ENCODE data around the gene NFATC1.

- TF ChIP-seq, protein P1, sequence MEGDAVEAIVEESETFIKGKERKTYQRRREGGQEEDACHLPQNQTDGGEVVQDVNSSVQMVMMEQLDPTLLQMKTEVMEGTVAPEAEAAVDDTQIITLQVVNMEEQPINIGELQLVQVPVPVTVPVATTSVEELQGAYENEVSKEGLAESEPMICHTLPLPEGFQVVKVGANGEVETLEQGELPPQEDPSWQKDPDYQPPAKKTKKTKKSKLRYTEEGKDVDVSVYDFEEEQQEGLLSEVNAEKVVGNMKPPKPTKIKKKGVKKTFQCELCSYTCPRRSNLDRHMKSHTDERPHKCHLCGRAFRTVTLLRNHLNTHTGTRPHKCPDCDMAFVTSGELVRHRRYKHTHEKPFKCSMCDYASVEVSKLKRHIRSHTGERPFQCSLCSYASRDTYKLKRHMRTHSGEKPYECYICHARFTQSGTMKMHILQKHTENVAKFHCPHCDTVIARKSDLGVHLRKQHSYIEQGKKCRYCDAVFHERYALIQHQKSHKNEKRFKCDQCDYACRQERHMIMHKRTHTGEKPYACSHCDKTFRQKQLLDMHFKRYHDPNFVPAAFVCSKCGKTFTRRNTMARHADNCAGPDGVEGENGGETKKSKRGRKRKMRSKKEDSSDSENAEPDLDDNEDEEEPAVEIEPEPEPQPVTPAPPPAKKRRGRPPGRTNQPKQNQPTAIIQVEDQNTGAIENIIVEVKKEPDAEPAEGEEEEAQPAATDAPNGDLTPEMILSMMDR (IDR thresholded peaks at IDR 0.05), result no peak
- no peak for TF ChIP-seq POLR2A (IDR thresholded peaks at IDR 0.05)
Measured at GRCh38 chr18:79574938-79575525, 179.3 kb downstream of the NFATC1 start.
